ENCODE results near the gene KLHL22. TPM values are rescaled to one million over a fixed set of nuclear protein-coding genes. Genes with fewer than 3 reads are reported as not detected.

The KLHL22 gene
- total and polyA plus RNA-seq, 2 donors (not counting 1 experiment from before 2014, with no cell fraction given), result 17.4 to 35.3 TPM

- TF ChIP-seq EZH2 (IDR thresholded peaks at IDR 0.05; ENCODE audit: low read length, missing control alignments), result no peak
- no peak for TF ChIP-seq CTCF (conservative IDR thresholded peaks at IDR 0.05 in 1 of 2, IDR thresholded peaks at IDR 0.05 in 1 of 2; ENCODE audit: low read depth in 1 of 2, low read length in 2 of 2)
- peaks cover 43% of the 10 kb centered on the region for H3K79me2 ChIP-seq (ENCODE audit: control insufficient read depth, insufficient read depth, low read length)
- H2AFZ ChIP-seq (ENCODE audit: low read length), result no peak overlapping the region
- peaks cover 10% of the 10 kb centered on the region for H3K36me3 ChIP-seq (ENCODE audit: control insufficient read depth, insufficient read depth, low read length)
- H3K4me1 ChIP-seq (ENCODE audit: control insufficient read depth, extremely low read depth, insufficient read depth, low read length), result peaks cover 14% of the 10 kb centered on the region
- H3K4me2 ChIP-seq (ENCODE audit: extremely low read depth, insufficient read depth, low read length), result no peak overlapping the region
- H3K27me3 ChIP-seq (ENCODE audit: control insufficient read depth, insufficient read depth, low read length), result no peaks in the 10 kb centered on the region
- no peak overlapping the region for H3K27ac ChIP-seq (ENCODE audit: insufficient read depth, low read length)
- H3K9me3 ChIP-seq (ENCODE audit: control insufficient read depth, insufficient read depth, low read depth, low read length), result no peaks in the 10 kb centered on the region
- no peaks in the 10 kb centered on the region for H4K20me1 ChIP-seq (ENCODE audit: control insufficient read depth, extremely low read depth, insufficient read depth, low read length)
- no peak overlapping the region for H3K9ac ChIP-seq (ENCODE audit: insufficient read depth, low read length)
- no peak overlapping the region for H3K4me3 ChIP-seq (replicated peaks in 1 of 4; ENCODE audit: control extremely low read depth in 1 of 4, insufficient read depth in 1 of 4, low read depth in 3 of 4, low read length in 4 of 4)
- DNase-seq (ENCODE audit: low read depth in 2 of 2), result no peak
Measured at GRCh38 chr22:20434264-20434751, 61.3 kb downstream of the KLHL22 start.

GRCh38 chr22:20433686-20434241 lies 61.8 kb downstream of the KLHL22 start:
- Histone ChIP-seq H3K9me3 (ENCODE audit: control insufficient read depth, insufficient read depth, low read depth, low read length) (no peaks in the 10 kb centered on the region), H2AFZ (ENCODE audit: low read length) (no peak overlapping the region), H3K27ac (ENCODE audit: insufficient read depth, low read length) (no peak overlapping the region), H3K4me3 (replicated peaks in 1 of 4; ENCODE audit: control extremely low read depth in 1 of 4, insufficient read depth in 1 of 4, low read depth in 3 of 4, low read length in 4 of 4) (no peak overlapping the region), H3K4me1 (ENCODE audit: control insufficient read depth, extremely low read depth, insufficient read depth, low read length) (peaks cover 14% of the 10 kb centered on the region), H4K20me1 (ENCODE audit: control insufficient read depth, extremely low read depth, insufficient read depth, low read length) (no peaks in the 10 kb centered on the region), H3K36me3 (ENCODE audit: control insufficient read depth, insufficient read depth, low read length) (peaks cover 13% of the 10 kb centered on the region), H3K79me2 (ENCODE audit: control insufficient read depth, insufficient read depth, low read length) (peaks cover 43% of the 10 kb centered on the region), H3K9ac (ENCODE audit: insufficient read depth, low read length) (no peak overlapping the region), H3K27me3 (ENCODE audit: control insufficient read depth, insufficient read depth, low read length) (no peaks in the 10 kb centered on the region), H3K4me2 (ENCODE audit: extremely low read depth, insufficient read depth, low read length) (no peak overlapping the region)
- TF ChIP-seq EZH2 (IDR thresholded peaks at IDR 0.05; ENCODE audit: low read length, missing control alignments) (no peak), CTCF (conservative IDR thresholded peaks at IDR 0.05 in 1 of 2, IDR thresholded peaks at IDR 0.05 in 1 of 2; ENCODE audit: low read depth in 1 of 2, low read length in 2 of 2) (no peak)
- DNase-seq (ENCODE audit: low read depth in 2 of 2), result no peak

GRCh38 chr22:20433191-20433590 lies 62.4 kb downstream of the KLHL22 start:
- Histone ChIP-seq H3K4me1 (ENCODE audit: control insufficient read depth, extremely low read depth, insufficient read depth, low read length) (peaks cover 11% of the 10 kb centered on the region), H2AFZ (ENCODE audit: low read length) (no peak overlapping the region), H3K36me3 (ENCODE audit: control insufficient read depth, insufficient read depth, low read length) (peaks cover 14% of the 10 kb centered on the region), H4K20me1 (ENCODE audit: control insufficient read depth, extremely low read depth, insufficient read depth, low read length) (no peaks in the 10 kb centered on the region), H3K79me2 (ENCODE audit: control insufficient read depth, insufficient read depth, low read length) (peaks cover 43% of the 10 kb centered on the region), H3K27ac (ENCODE audit: insufficient read depth, low read length) (no peak overlapping the region), H3K27me3 (ENCODE audit: control insufficient read depth, insufficient read depth, low read length) (no peaks in the 10 kb centered on the region), H3K9me3 (ENCODE audit: control insufficient read depth, insufficient read depth, low read depth, low read length) (no peaks in the 10 kb centered on the region), H3K4me3 (replicated peaks in 1 of 4; ENCODE audit: control extremely low read depth in 1 of 4, insufficient read depth in 1 of 4, low read depth in 3 of 4, low read length in 4 of 4) (no peak overlapping the region), H3K9ac (ENCODE audit: insufficient read depth, low read length) (no peak overlapping the region), H3K4me2 (ENCODE audit: extremely low read depth, insufficient read depth, low read length) (no peak overlapping the region)
- TF ChIP-seq CTCF (conservative IDR thresholded peaks at IDR 0.05 in 1 of 2, IDR thresholded peaks at IDR 0.05 in 1 of 2; ENCODE audit: low read depth in 1 of 2, low read length in 2 of 2) (no peak), EZH2 (IDR thresholded peaks at IDR 0.05; ENCODE audit: low read length, missing control alignments) (no peak)
- no peak for DNase-seq (ENCODE audit: low read depth in 2 of 2)
